RWPE1 (cell line): ENCODE measurements around the gene TMSB4X.

ENCODE experiments used
- CTCF ChIA-PET: fragments of 350-600 bp; sonication (Branson Sonifier 250); formaldehyde crosslinking; extraction: SDS; loops from one replicate; lab custom pipeline; 2021; lab: Yijun Ruan, JAX
- POLR2A ChIA-PET: fragments of 400-600 bp; formaldehyde crosslinking; extraction: SDS; loops from one replicate; lab custom pipeline; 2020; ENCODE audit warnings: antibody characterized with exemption; ENCODE audit not compliant: low non-redundant PET; lab: Yijun Ruan, JAX
- DNase-seq: peaks from one replicate; pipeline ENCODE4 v3.0.0; 2012; ENCODE audit warnings: low spot score
- H3K27ac ChIP-seq: fragments of 450-650 bp; 2 replicates; pipeline ENCODE4 v1.5.1; 2017
- CTCF ChIP-seq: fragments of 450-650 bp; conservative IDR thresholded peaks from 2 replicates; pipeline ENCODE4 v1.5.1; 2017; ENCODE audit warnings: low read depth, mild to moderate bottlenecking

Gene TMSB4X

GRCh38 chrX:12996934-12997435 lies 22.1 kb downstream of the TMSB4X start:
- ChIA-PET CTCF (interaction anchor here (0.6 to 0.8 kb wide), 2 partner anchors 47 to 50 kb away, joined by 3 to 5 read pairs; no protein-coding TSS in a partner anchor), POLR2A (interaction anchor here (0.6 kb wide), 1 partner anchor 468 kb away, joined by 3 read pairs; no protein-coding TSS in a partner anchor)
- TF ChIP-seq CTCF, result no peak
- H3K27ac ChIP-seq, result no peak overlapping the region
- no peak for DNase-seq

GRCh38 chrX:12997906-12998687 lies 23.2 kb downstream of the TMSB4X start:
- H3K27ac ChIP-seq, result no peak overlapping the region
- ChIA-PET POLR2A (no interaction called here), CTCF (interaction anchor here (0.6 to 0.8 kb wide), 2 partner anchors 12 to 51 kb away, joined by 4 to 5 read pairs; no protein-coding TSS in a partner anchor)
- TF ChIP-seq CTCF, result no peak
- no peak for DNase-seq

- no peak overlapping the region for H3K27ac ChIP-seq
- no peak for TF ChIP-seq CTCF
- ChIA-PET POLR2A (no interaction called here), CTCF (no interaction called here)
- no peak for DNase-seq
Observed at GRCh38 chrX:12999422-12999821, 24.5 kb downstream of the TMSB4X start.

GRCh38 chrX:13000301-13000811 lies 25.4 kb downstream of the TMSB4X start:
- CTCF ChIA-PET, result no interaction called here
- POLR2A ChIA-PET, result no interaction called here

GRCh38 chrX:13001097-13001496 lies 26.2 kb downstream of the TMSB4X start:
- POLR2A ChIA-PET, result no interaction called here
- no peak for DNase-seq
- CTCF ChIA-PET, result no interaction called here
- TF ChIP-seq CTCF, result no peak
- no peak overlapping the region for H3K27ac ChIP-seq

More at GRCh38 chrX:13000301-13000811, 25.4 kb downstream of the TMSB4X start:
- no peak overlapping the region for H3K27ac ChIP-seq
- TF ChIP-seq CTCF, result no peak
- no peak for DNase-seq

- CTCF ChIA-PET, result no interaction called here
- no peak overlapping the region for H3K27ac ChIP-seq
- no peak for TF ChIP-seq CTCF
- POLR2A ChIA-PET, result no interaction called here
- DNase-seq, result no peak
Observed at GRCh38 chrX:13001961-13002671, 27.2 kb downstream of the TMSB4X start.
